CD8-positive, alpha-beta memory T cell (primary cell): ENCODE results near the gene PSTPIP1. TPM values are rescaled to one million over a fixed set of nuclear protein-coding genes. Genes with fewer than 3 reads are reported as not detected.

Experiments
- CTCF ChIA-PET: fragments of 350-600 bp; sonication (Branson Sonifier 250); formaldehyde crosslinking; loops from one replicate; lab custom pipeline; 2021; ENCODE audit warnings: antibody characterized with exemption; lab: Charles Lee
- POLR2A ChIA-PET: fragments of 350-600 bp; sonication (Branson Sonifier 250); formaldehyde crosslinking; loops from one replicate; lab custom pipeline; 2021; ENCODE audit warnings: antibody characterized with exemption; lab: Charles Lee
- DNase-seq, 5 donors: peaks; one replicate each; pipeline versions ENCODE4 v3.0.0 to v3.0.0-alpha.2; 2020 to 2022; ENCODE audit warnings: mixed read lengths in 1 of 5
- H3K27ac ChIP-seq: one replicate; pipeline ENCODE4 v1.7.0; 2013; ENCODE audit warnings: low read depth, mild to moderate bottlenecking, low read length, moderate library complexity
- H3K27me3 ChIP-seq: 2 replicates; pipeline ENCODE4 v1.7.0; 2013; ENCODE audit warnings: low read length, mild to moderate bottlenecking; ENCODE audit not compliant: insufficient read depth, poor library complexity, severe bottlenecking
- H3K36me3 ChIP-seq: 2 replicates; pipeline ENCODE4 v1.7.0; 2013; ENCODE audit warnings: mild to moderate bottlenecking, low read length, moderate library complexity; ENCODE audit not compliant: insufficient read depth
- H3K4me1 ChIP-seq: 2 replicates; pipeline ENCODE4 v1.7.0; 2013; ENCODE audit warnings: mild to moderate bottlenecking, low read length, moderate library complexity; ENCODE audit not compliant: insufficient read depth
- H3K4me3 ChIP-seq: 2 replicates; pipeline ENCODE4 v1.7.0; 2013; ENCODE audit warnings: mild to moderate bottlenecking, low read length
- H3K9me3 ChIP-seq: 2 replicates; pipeline ENCODE4 v1.7.0; 2013; ENCODE audit warnings: mild to moderate bottlenecking, low read length
- H3K27ac Mint-ChIP-seq, 8 donors: one replicate each; pipeline ENCODE4 v1.8.0; 2020 to 2021; ENCODE audit warnings: mixed read lengths in 8 of 8, mild to moderate bottlenecking in 6 of 8, inconsistent platforms in 3 of 8, moderate library complexity in 3 of 8
- H3K27me3 Mint-ChIP-seq, 2 donors: one replicate each; pipeline ENCODE4 v1.8.0; 2020 to 2021; ENCODE audit warnings: mixed read lengths in 2 of 2, mild to moderate bottlenecking in 1 of 2, moderate library complexity in 1 of 2
- H3K36me3 Mint-ChIP-seq, 3 donors: one replicate each; pipeline ENCODE4 v1.8.0; 2020 to 2021; ENCODE audit warnings: mixed read lengths in 3 of 3, inconsistent platforms in 1 of 3, mild to moderate bottlenecking in 1 of 3
- H3K4me1 Mint-ChIP-seq, 3 donors: one replicate each; pipeline ENCODE4 v1.8.0; 2020 to 2021; ENCODE audit warnings: mixed read lengths in 3 of 3, inconsistent platforms in 1 of 3, mild to moderate bottlenecking in 1 of 3
- H3K4me3 Mint-ChIP-seq, 7 donors: one replicate each; pipeline ENCODE4 v1.8.0; 2020 to 2021; ENCODE audit warnings: mixed read lengths in 7 of 7, mild to moderate bottlenecking in 6 of 7, moderate library complexity in 4 of 7, inconsistent platforms in 2 of 7
- H3K9me3 Mint-ChIP-seq, 5 donors: one replicate each; pipeline ENCODE4 v1.8.0; 2020 to 2022; ENCODE audit warnings: mixed read lengths in 5 of 5, mild to moderate bottlenecking in 3 of 5, moderate library complexity in 2 of 5, inconsistent platforms in 1 of 5
- polyA plus RNA-seq: library from polyadenylated mRNA; unstranded; fragments of 300-500 nt; fragmentation: Illumina TruSeq; gene quantifications from one replicate; pipeline ENCODE4 v1.2.3, GENCODE V29; 2021
- total RNA-seq, 2 experiments: library from RNA; stranded (reverse); gene quantifications; one replicate each; pipeline ENCODE4 v1.2.3, GENCODE V29; 2021

The PSTPIP1 gene
- 100 to 1,000 TPM; 123 to 127 TPM for total RNA-seq
- 83.1 TPM for polyA plus RNA-seq

GRCh38 chr15:76994971-76995945 lies at the start of gene PSTPIP1:
Gene PSTPIP1 (plus strand): TSS chr15:76995126. CDS start chr15:76995574, 448 bp downstream.
- ChIA-PET CTCF (interaction anchor here (0.9 to 6.8 kb wide), 13 partner anchors 9 to 39 kb away, joined by 3 to 63 read pairs (median 7); no protein-coding TSS in a partner anchor), POLR2A (interaction anchor here (0.5 to 8.0 kb wide), 11 partner anchors 8 to 462 kb away, joined by 3 to 97 read pairs (median 5); partner anchors contain the start of genes RCN2, SCAPER and TSPAN3)
- peaks cover 58 to 74% (median 64%) of the 10 kb centered on the region in 3 donors for H3K4me1 Mint-ChIP-seq
- Histone ChIP-seq H3K4me1 (peaks cover 62% of the 10 kb centered on the region), H3K27ac (peak within 1 kb of the TSS; percentile 57), H3K27me3 (no peaks in the 10 kb centered on the region), H3K9me3 (no peaks in the 10 kb centered on the region), H3K4me3 (peak within 1 kb of the TSS; percentile 92), H3K36me3 (peaks cover 6% of the 10 kb centered on the region)
- peaks cover 0 to 41% (median 2%) of the 10 kb centered on the region in 3 donors for H3K36me3 Mint-ChIP-seq
- peak; percentile 48 to 83 (median 70) for DNase-seq
- peak within 1 kb of the TSS; percentile 81 to 99 (median 97) for H3K4me3 Mint-ChIP-seq
- H3K9me3 Mint-ChIP-seq, result no peaks in the 10 kb centered on the region
- H3K27ac Mint-ChIP-seq, result peak within 1 kb of the TSS; percentile 86 to 100 (median 97)
- H3K27me3 Mint-ChIP-seq, result no peaks in the 10 kb centered on the region

- Mint-ChIP-seq H3K27ac (peak overlapping the region in 2 of 8 donors; percentile 25 to 71), H3K27me3 (no peaks in the 10 kb centered on the region), H3K4me1 (peaks cover 4 to 17% (median 4%) of the 10 kb centered on the region in 3 donors), H3K4me3 (no peak overlapping the region), H3K36me3 (peaks cover 6 to 60% (median 27%) of the 10 kb centered on the region in 3 donors), H3K9me3 (no peaks in the 10 kb centered on the region)
- ChIA-PET POLR2A (no interaction called here), CTCF (interaction anchor here (0.9 kb wide), 1 partner anchor 552 kb away, joined by 3 read pairs; no protein-coding TSS in a partner anchor)
- Histone ChIP-seq H3K36me3 (no peaks in the 10 kb centered on the region), H3K27me3 (no peaks in the 10 kb centered on the region), H3K9me3 (no peaks in the 10 kb centered on the region), H3K4me3 (no peak overlapping the region), H3K27ac (no peak overlapping the region), H3K4me1 (no peaks in the 10 kb centered on the region)
- DNase-seq, result no peak
Observed at GRCh38 chr15:76945494-76946093, 49.3 kb upstream of the PSTPIP1 start.

- H3K9me3 ChIP-seq, result no peaks in the 10 kb centered on the region
- Mint-ChIP-seq H3K4me1 (peaks cover 4 to 32% (median 21%) of the 10 kb centered on the region in 3 donors), H3K9me3 (no peaks in the 10 kb centered on the region), H3K36me3 (peaks cover 6 to 67% (median 30%) of the 10 kb centered on the region in 3 donors), H3K27me3 (no peaks in the 10 kb centered on the region), H3K4me3 (no peak overlapping the region), H3K27ac (peak overlapping the region in 3 of 8 donors; percentile 5 to 27 (median 24))
- H3K27me3 ChIP-seq, result no peaks in the 10 kb centered on the region
- CTCF ChIA-PET, result interaction anchor here (1.2 to 1.7 kb wide), 3 partner anchors 16 to 83 kb away, joined by 3 to 6 read pairs (median 4); partner anchors contain the start of gene RCN2
- no peak overlapping the region for H3K27ac ChIP-seq
- H3K4me3 ChIP-seq, result no peak overlapping the region
- POLR2A ChIA-PET, result no interaction called here
- H3K36me3 ChIP-seq, result no peaks in the 10 kb centered on the region
- peaks cover 3% of the 10 kb centered on the region for H3K4me1 ChIP-seq
- no peak for DNase-seq
Observed at GRCh38 chr15:76947454-76947853, 47.5 kb upstream of the PSTPIP1 start.

- Mint-ChIP-seq H3K4me1 (peaks cover 4 to 27% (median 21%) of the 10 kb centered on the region in 3 donors), H3K4me3 (no peak overlapping the region), H3K27ac (peak overlapping the region in 4 of 8 donors; percentile 7 to 88 (median 48)), H3K36me3 (peaks cover 0 to 42% (median 17%) of the 10 kb centered on the region in 3 donors), H3K27me3 (no peaks in the 10 kb centered on the region), H3K9me3 (no peaks in the 10 kb centered on the region)
- no peak for DNase-seq
- Histone ChIP-seq H3K4me1 (peaks cover 3% of the 10 kb centered on the region), H3K36me3 (no peaks in the 10 kb centered on the region), H3K27ac (no peak overlapping the region), H3K27me3 (no peaks in the 10 kb centered on the region), H3K4me3 (no peak overlapping the region), H3K9me3 (no peaks in the 10 kb centered on the region)
- ChIA-PET POLR2A (interaction anchor here (1.1 kb wide), 1 partner anchor 47 kb away, joined by 3 read pairs; no protein-coding TSS in a partner anchor), CTCF (interaction anchor here (1.3 kb wide), 1 partner anchor 10 kb away, joined by 4 read pairs; no protein-coding TSS in a partner anchor)
Observed at GRCh38 chr15:76951220-76951619, 43.7 kb upstream of the PSTPIP1 start.

GRCh38 chr15:76953913-76954312 lies 41.0 kb upstream of the PSTPIP1 start:
- peaks cover 0 to 17% (median 15%) of the 10 kb centered on the region in 3 donors for H3K4me1 Mint-ChIP-seq
- DNase-seq, result no peak
- no peaks in the 10 kb centered on the region for H3K9me3 Mint-ChIP-seq
- Histone ChIP-seq H3K4me3 (no peak overlapping the region), H3K27me3 (no peaks in the 10 kb centered on the region), H3K4me1 (peaks cover 3% of the 10 kb centered on the region), H3K27ac (no peak overlapping the region), H3K9me3 (no peaks in the 10 kb centered on the region), H3K36me3 (no peaks in the 10 kb centered on the region)
- ChIA-PET CTCF (interaction anchor here (0.9 to 1.3 kb wide), 2 partner anchors 13 to 16 kb away, joined by 3 to 4 read pairs; no protein-coding TSS in a partner anchor), POLR2A (interaction anchor here (1.5 kb wide), 1 partner anchor 23 kb away, joined by 3 read pairs; no protein-coding TSS in a partner anchor)
- H3K4me3 Mint-ChIP-seq, result no peak overlapping the region
- H3K27ac Mint-ChIP-seq, result no peak overlapping the region
- no peaks in the 10 kb centered on the region for H3K27me3 Mint-ChIP-seq
- peaks cover 0 to 20% (median 3%) of the 10 kb centered on the region in 3 donors for H3K36me3 Mint-ChIP-seq

- Histone ChIP-seq H3K4me3 (no peak overlapping the region), H3K4me1 (peaks cover 3% of the 10 kb centered on the region), H3K36me3 (no peaks in the 10 kb centered on the region), H3K27me3 (no peaks in the 10 kb centered on the region), H3K9me3 (no peaks in the 10 kb centered on the region), H3K27ac (no peak overlapping the region)
- Mint-ChIP-seq H3K4me1 (peaks cover 0 to 17% (median 15%) of the 10 kb centered on the region in 3 donors), H3K9me3 (no peaks in the 10 kb centered on the region), H3K36me3 (peaks cover 0 to 14% (median 3%) of the 10 kb centered on the region in 3 donors), H3K27me3 (no peaks in the 10 kb centered on the region), H3K27ac (peak overlapping the region in 1 of 8 donors; percentile 49), H3K4me3 (no peak overlapping the region)
- POLR2A ChIA-PET, result interaction anchor here (0.7 to 1.5 kb wide), 2 partner anchors 24 to 149 kb away, joined by 3 to 5 read pairs; no protein-coding TSS in a partner anchor
- DNase-seq, result no peak
- CTCF ChIA-PET, result interaction anchor here (0.9 to 1.3 kb wide), 2 partner anchors 13 to 17 kb away, joined by 3 to 4 read pairs; no protein-coding TSS in a partner anchor
Observed at GRCh38 chr15:76954744-76955143, 40.2 kb upstream of the PSTPIP1 start.

GRCh38 chr15:76961268-76962011 lies 33.5 kb upstream of the PSTPIP1 start:
- Histone ChIP-seq H3K4me3 (no peak overlapping the region), H3K27me3 (no peaks in the 10 kb centered on the region), H3K4me1 (no peaks in the 10 kb centered on the region), H3K27ac (no peak overlapping the region), H3K9me3 (no peaks in the 10 kb centered on the region), H3K36me3 (no peaks in the 10 kb centered on the region)
- Mint-ChIP-seq H3K4me3 (no peak overlapping the region), H3K27ac (no peak overlapping the region), H3K36me3 (no peaks in the 10 kb centered on the region), H3K9me3 (no peaks in the 10 kb centered on the region), H3K4me1 (peaks cover 0 to 11% (median 0%) of the 10 kb centered on the region in 3 donors), H3K27me3 (peaks cover 6 to 7% of the 10 kb centered on the region in 2 donors)
- POLR2A ChIA-PET, result no interaction called here
- DNase-seq, result no peak
- CTCF ChIA-PET, result interaction anchor here (1.3 kb wide), 1 partner anchor 32 kb away, joined by 3 read pairs; no protein-coding TSS in a partner anchor
